Erythroblast (primary cell): ENCODE measurements around the gene NTN5.

Source experiments
- GATA1 ChIP-seq: IDR thresholded peaks from 2 replicates; pipeline ENCODE4 v1.6.1; 2011; ENCODE audit warnings: low read depth, mild to moderate bottlenecking, control low read depth, low read length, moderate library complexity
- POLR2A ChIP-seq: IDR thresholded peaks from 2 replicates; pipeline ENCODE4 v1.6.1; 2011; ENCODE audit warnings: mild to moderate bottlenecking, low read length

DNA sequence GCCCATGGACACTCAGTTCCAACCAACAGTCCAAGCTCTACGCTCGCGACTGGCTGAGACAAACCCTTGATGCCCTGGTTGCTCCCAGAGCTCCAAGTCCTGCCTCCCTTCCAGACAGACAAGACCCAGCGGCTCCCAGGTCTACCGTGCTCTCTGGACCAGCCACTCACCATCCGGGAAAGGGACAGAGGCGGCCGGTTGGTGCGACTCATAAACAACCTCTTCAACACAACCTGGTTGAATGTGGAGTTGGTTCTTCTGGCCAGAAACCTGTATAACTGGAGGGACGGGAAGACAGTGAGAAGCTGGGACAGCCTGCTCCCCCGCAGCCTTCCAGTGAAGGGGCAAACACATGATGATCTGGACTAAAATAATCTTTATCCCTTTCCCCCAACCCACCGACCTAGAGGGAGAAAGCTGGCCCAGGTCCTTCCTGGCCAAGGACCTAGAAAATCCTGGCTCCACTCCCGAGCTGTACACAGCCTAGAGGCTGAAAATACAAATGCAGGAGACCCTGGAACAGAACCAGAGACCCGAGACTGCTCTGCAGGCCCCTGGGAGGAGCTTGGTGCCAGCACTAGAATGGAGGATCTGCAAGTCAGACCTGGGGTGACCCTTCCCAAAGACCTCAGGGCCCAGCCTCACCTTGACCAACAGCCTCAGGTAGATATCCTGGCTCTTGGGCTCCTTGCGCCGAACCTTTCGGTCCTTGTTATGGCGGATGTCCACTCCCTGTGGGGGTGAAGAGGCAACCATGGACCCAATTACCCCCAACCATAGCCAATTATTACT, 55.5 kb downstream of the NTN5 start:
- no peak for TF ChIP-seq POLR2A
- no peak for TF ChIP-seq GATA1
